Measurements from ENCODE around the gene MARS2.

DNA sequence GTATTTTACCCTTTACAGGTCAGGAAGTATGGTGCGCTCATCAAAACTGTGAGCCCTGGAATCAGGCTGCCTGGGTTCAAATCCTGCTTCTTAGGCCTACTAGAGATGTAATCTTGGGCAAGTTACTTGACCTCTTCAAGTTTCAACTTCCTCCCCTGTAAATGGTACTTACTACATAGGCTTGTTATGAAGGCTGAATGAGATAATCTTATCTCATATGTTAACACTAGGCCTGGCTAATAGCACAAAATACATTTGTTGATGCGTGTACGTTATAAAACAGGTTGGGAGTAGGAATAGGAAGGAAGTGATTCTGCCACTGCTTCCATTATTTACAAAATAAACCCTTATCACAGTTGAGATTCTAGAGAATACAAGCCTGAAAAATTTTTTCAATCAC is 28.1 kb upstream of the MARS2 start:
- TF ChIP-seq POLR2A (IDR thresholded peaks at IDR 0.05) (no peak), EP300 (IDR thresholded peaks at IDR 0.05) (no peak)
- TF ChIP-seq, protein P1, sequence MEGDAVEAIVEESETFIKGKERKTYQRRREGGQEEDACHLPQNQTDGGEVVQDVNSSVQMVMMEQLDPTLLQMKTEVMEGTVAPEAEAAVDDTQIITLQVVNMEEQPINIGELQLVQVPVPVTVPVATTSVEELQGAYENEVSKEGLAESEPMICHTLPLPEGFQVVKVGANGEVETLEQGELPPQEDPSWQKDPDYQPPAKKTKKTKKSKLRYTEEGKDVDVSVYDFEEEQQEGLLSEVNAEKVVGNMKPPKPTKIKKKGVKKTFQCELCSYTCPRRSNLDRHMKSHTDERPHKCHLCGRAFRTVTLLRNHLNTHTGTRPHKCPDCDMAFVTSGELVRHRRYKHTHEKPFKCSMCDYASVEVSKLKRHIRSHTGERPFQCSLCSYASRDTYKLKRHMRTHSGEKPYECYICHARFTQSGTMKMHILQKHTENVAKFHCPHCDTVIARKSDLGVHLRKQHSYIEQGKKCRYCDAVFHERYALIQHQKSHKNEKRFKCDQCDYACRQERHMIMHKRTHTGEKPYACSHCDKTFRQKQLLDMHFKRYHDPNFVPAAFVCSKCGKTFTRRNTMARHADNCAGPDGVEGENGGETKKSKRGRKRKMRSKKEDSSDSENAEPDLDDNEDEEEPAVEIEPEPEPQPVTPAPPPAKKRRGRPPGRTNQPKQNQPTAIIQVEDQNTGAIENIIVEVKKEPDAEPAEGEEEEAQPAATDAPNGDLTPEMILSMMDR (IDR thresholded peaks at IDR 0.05) = no peak
